GM18505 (cell line): ENCODE measurements around the gene RPS15A.
"Not testable (repeated sequence)": the region's sequence is repeated elsewhere in the genome, so short reads cannot be mapped to it uniquely, and the experiment has no call there.

Source experiments
- ATAC-seq: cut with Tn5 transposase; IDR thresholded peaks from one replicate; pipeline ENCODE4 v1.9.1; 2021; ENCODE audit not compliant: unreplicated experiment
- POLR2A ChIP-seq: IDR thresholded peaks from 4 replicates; pipeline ENCODE4 v1.6.1; 2011; ENCODE audit warnings: borderline replicate concordance; ENCODE audit not compliant: insufficient read depth, insufficient read length; ENCODE audit errors: extremely low read depth

RPS15A gene

GRCh38 chr16:18784917-18785623, 5.1 kb downstream of the RPS15A start:
- no peak for ATAC-seq
- TF ChIP-seq POLR2A = no peak

GRCh38 chr16:18783430-18784341, 6.4 kb downstream of the RPS15A start:
- ATAC-seq = no peak
- TF ChIP-seq POLR2A = peak; percentile 2

GRCh38 chr16:18782697-18783429, 7.3 kb downstream of the RPS15A start:
- no peak for ATAC-seq
- peak; percentile 14 for TF ChIP-seq POLR2A

- ATAC-seq = not testable (repeated sequence)
These were observed 8.9 kb downstream of the RPS15A start for GRCh38 chr16:18781232-18781631.

- not testable (repeated sequence) for ATAC-seq
These were observed 9.6 kb downstream of the RPS15A start for GRCh38 chr16:18780460-18781026.

- not testable (repeated sequence) for ATAC-seq
These were observed 12.5 kb downstream of the RPS15A start for GRCh38 chr16:18777664-18778063.

- ATAC-seq = not testable (repeated sequence)
These were observed 13.8 kb downstream of the RPS15A start for GRCh38 chr16:18776334-18776733.

- not testable (repeated sequence) for ATAC-seq
These were observed 15.5 kb downstream of the RPS15A start for GRCh38 chr16:18774651-18775050.

- ATAC-seq = not testable (repeated sequence)
These were observed 18.0 kb downstream of the RPS15A start for GRCh38 chr16:18772171-18772570.

- ATAC-seq = not testable (repeated sequence)
These were observed 19.7 kb downstream of the RPS15A start for GRCh38 chr16:18770336-18770962.

GRCh38 chr16:18767217-18767616, 22.9 kb downstream of the RPS15A start:
- not testable (repeated sequence) for ATAC-seq

GRCh38 chr16:18762713-18763112, 27.4 kb downstream of the RPS15A start:
- peak; percentile 54 for ATAC-seq

- ATAC-seq = peak; percentile 47
These were observed 30.3 kb downstream of the RPS15A start for GRCh38 chr16:18759598-18760520.

GRCh38 chr16:18757960-18758660, 32.0 kb downstream of the RPS15A start:
- ATAC-seq = not testable (repeated sequence)

GRCh38 chr16:18756639-18757038, 33.5 kb downstream of the RPS15A start:
- not testable (repeated sequence) for ATAC-seq

- ATAC-seq = not testable (repeated sequence)
These were observed 47.3 kb downstream of the RPS15A start for GRCh38 chr16:18742870-18743269.

GRCh38 chr16:18740027-18740426, 50.1 kb downstream of the RPS15A start:
- not testable (repeated sequence) for ATAC-seq

GRCh38 chr16:18738768-18739167, 51.4 kb downstream of the RPS15A start:
- not testable (repeated sequence) for ATAC-seq
